Tibial nerve (tissue), 4 donors: ENCODE measurements around the gene COX20. TPM values are rescaled to one million over a fixed set of nuclear protein-coding genes. Genes with fewer than 3 reads are reported as not detected.

Source experiments
- DNase-seq, 2 donors: peaks; one replicate each; pipeline ENCODE4 v3.0.0-alpha.2; 2019; ENCODE audit warnings: low spot score in 2 of 2
- H3K27ac ChIP-seq, 4 donors: fragments of 200-600 bp; sonication (generic) in 3 of 4; one replicate each; pipeline ENCODE4 v1.5.1; 2017 to 2019; ENCODE audit warnings: mild to moderate bottlenecking in 1 of 4
- H3K27me3 ChIP-seq, 2 donors: fragments of 200-600 bp; sonication (generic) in 1 of 2; one replicate each; pipeline versions ENCODE4 v1.5.1 to v1.6.0; 2017 to 2019
- H3K36me3 ChIP-seq, 3 donors: fragments of 200-600 bp; sonication (generic); one replicate each; pipeline ENCODE4 v1.5.1; 2018 to 2019
- H3K4me1 ChIP-seq, 4 donors: fragments of 200-600 bp; sonication (generic) in 3 of 4; one replicate each; pipeline ENCODE4 v1.5.1; 2017 to 2019
- H3K4me3 ChIP-seq, 4 donors: fragments of 200-600 bp; sonication (generic) in 3 of 4; one replicate each; pipeline ENCODE4 v1.5.1; 2017 to 2019; ENCODE audit warnings: mild to moderate bottlenecking in 1 of 4, moderate library complexity in 1 of 4
- H3K9me3 ChIP-seq, 4 donors: fragments of 200-600 bp; sonication (generic) in 3 of 4; one replicate each; pipeline ENCODE4 v1.5.1; 2017 to 2019
- EP300 ChIP-seq, 2 donors: sonication (generic); formaldehyde crosslinking; IDR thresholded peaks; one replicate each; pipeline ENCODE4 v1.6.1; 2017; ENCODE audit warnings: antibody characterized with exemption in 2 of 2, mild to moderate bottlenecking in 1 of 2
- POLR2A ChIP-seq, 2 donors: fragments of 450-650 bp; IDR thresholded peaks; one replicate each; pipeline ENCODE4 v1.6.1; 2017; ENCODE audit warnings: antibody characterized with exemption in 2 of 2, mild to moderate bottlenecking in 2 of 2, moderate library complexity in 2 of 2
- WGBS, 2 donors: methylation state at CpG; one replicate each; pipeline ENCODE4 v1.1.5; 2018; 5-methylcytosine and 5-hydroxymethylcytosine counted together
- total RNA-seq, 4 donors: library from RNA; depleted of rRNA; stranded (reverse); fragments of >200 nt; gene quantifications; one replicate each; pipeline ENCODE4 v1.1.0, GENCODE V29; 2016
- TF ChIP-seq, protein P1 (sequence below), 5 experiments: fragments of 200-600 bp in 3 of 5; fragments of 450-650 bp in 2 of 5; sonication (generic) in 3 of 5; IDR thresholded peaks; one replicate each; pipeline ENCODE4 v1.5.1; 2016 to 2019; ENCODE audit warnings: antibody characterized with exemption in 5 of 5, mild to moderate bottlenecking in 3 of 5, moderate library complexity in 2 of 5

COX20 gene
- total RNA-seq, 4 donors from 2014 or later = 20.2 to 44.4 (median 39.5) TPM

- Histone ChIP-seq H3K4me3 (no peak overlapping the region), H3K27ac (peak overlapping the region in 2 of 4 donors; percentile 99 to 100), H3K36me3 (peaks cover 0 to 33% (median 0%) of the 10 kb centered on the region in 3 donors), H3K27me3 (no peaks in the 10 kb centered on the region), H3K9me3 (no peaks in the 10 kb centered on the region), H3K4me1 (peaks cover 0 to 58% (median 10%) of the 10 kb centered on the region in 4 donors)
- DNase-seq = no peak
- TF ChIP-seq, protein P1, sequence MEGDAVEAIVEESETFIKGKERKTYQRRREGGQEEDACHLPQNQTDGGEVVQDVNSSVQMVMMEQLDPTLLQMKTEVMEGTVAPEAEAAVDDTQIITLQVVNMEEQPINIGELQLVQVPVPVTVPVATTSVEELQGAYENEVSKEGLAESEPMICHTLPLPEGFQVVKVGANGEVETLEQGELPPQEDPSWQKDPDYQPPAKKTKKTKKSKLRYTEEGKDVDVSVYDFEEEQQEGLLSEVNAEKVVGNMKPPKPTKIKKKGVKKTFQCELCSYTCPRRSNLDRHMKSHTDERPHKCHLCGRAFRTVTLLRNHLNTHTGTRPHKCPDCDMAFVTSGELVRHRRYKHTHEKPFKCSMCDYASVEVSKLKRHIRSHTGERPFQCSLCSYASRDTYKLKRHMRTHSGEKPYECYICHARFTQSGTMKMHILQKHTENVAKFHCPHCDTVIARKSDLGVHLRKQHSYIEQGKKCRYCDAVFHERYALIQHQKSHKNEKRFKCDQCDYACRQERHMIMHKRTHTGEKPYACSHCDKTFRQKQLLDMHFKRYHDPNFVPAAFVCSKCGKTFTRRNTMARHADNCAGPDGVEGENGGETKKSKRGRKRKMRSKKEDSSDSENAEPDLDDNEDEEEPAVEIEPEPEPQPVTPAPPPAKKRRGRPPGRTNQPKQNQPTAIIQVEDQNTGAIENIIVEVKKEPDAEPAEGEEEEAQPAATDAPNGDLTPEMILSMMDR (IDR thresholded peaks at IDR 0.05) = no peak
- TF ChIP-seq EP300 (IDR thresholded peaks at IDR 0.05) = peak in 1 of 2 donors; percentile 36
- 81 to 83% methylated on average over 5 of the region's 5 CpGs for WGBS, 2 donors
These were observed 2.3 kb downstream of the COX20 start for GRCh38 chr1:244837597-244838258.

GRCh38 chr1:244839656-244840055 is 4.2 kb downstream of the COX20 start:
- TF ChIP-seq EP300 (IDR thresholded peaks at IDR 0.05) = no peak
- TF ChIP-seq, protein P1 (IDR thresholded peaks at IDR 0.05) = no peak
- no peak for TF ChIP-seq POLR2A (IDR thresholded peaks at IDR 0.05)
- 71 to 79% methylated on average over 2 of the region's 2 CpGs for WGBS, 2 donors
- Histone ChIP-seq H3K27me3 (no peaks in the 10 kb centered on the region), H3K4me3 (no peak overlapping the region), H3K27ac (no peak overlapping the region), H3K36me3 (peaks cover 2 to 52% (median 10%) of the 10 kb centered on the region in 3 donors), H3K9me3 (no peaks in the 10 kb centered on the region), H3K4me1 (peaks cover 0 to 59% (median 10%) of the 10 kb centered on the region in 4 donors)
- no peak for DNase-seq

GRCh38 chr1:244840219-244840794 is 4.8 kb downstream of the COX20 start:
- Histone ChIP-seq H3K27ac (peak overlapping the region in 1 of 4 donors; percentile 41), H3K4me3 (no peak overlapping the region), H3K4me1 (peaks cover 0 to 59% (median 10%) of the 10 kb centered on the region in 4 donors), H3K9me3 (no peaks in the 10 kb centered on the region), H3K36me3 (peaks cover 2 to 59% (median 14%) of the 10 kb centered on the region in 3 donors), H3K27me3 (no peaks in the 10 kb centered on the region)
- DNase-seq = no peak
- TF ChIP-seq EP300 (IDR thresholded peaks at IDR 0.05) = no peak
- TF ChIP-seq, protein P1 (IDR thresholded peaks at IDR 0.05) = no peak
- no peak for TF ChIP-seq POLR2A (IDR thresholded peaks at IDR 0.05)
- WGBS, 2 donors = 57 to 58% methylated on average over 5 of the region's 5 CpGs

DNA sequence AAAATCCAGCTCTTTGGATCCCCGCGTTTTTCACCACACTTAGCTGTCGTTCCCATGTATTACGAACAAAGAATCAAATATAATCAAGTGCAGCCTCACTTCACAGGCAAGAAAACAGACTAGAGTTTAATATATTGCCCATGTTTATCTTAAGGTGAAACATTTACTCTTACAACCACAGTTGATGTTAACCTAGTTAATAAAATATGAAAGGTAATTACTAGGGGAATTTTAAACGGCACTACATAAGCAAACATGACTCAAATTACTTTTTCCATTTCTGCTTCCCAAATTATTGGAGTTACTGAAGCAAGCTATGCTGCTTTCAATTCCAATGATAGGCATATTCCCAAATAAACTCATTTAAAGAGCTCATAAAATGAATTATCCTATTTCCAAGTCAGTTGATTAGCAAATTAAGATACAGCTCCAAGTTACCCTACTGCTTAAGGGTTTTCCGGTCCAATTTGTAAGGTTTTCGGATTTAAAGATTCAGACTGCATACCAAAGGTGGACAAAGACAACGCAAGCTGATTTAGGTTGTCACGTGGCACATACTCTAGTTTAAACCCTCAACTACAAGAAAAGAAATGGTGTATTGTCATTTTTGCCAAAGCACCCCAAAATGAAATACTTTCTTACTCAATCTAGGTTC is 5.9 kb downstream of the COX20 start:
- Histone ChIP-seq H3K9me3 (no peaks in the 10 kb centered on the region), H3K27ac (peak overlapping the region in 1 of 4 donors; percentile 41), H3K4me3 (no peak overlapping the region), H3K36me3 (peaks cover 2 to 70% (median 14%) of the 10 kb centered on the region in 3 donors), H3K27me3 (no peaks in the 10 kb centered on the region), H3K4me1 (peaks cover 0 to 57% (median 9%) of the 10 kb centered on the region in 4 donors)
- no peak for DNase-seq
- TF ChIP-seq EP300 (IDR thresholded peaks at IDR 0.05) = no peak
- TF ChIP-seq, protein P1 (IDR thresholded peaks at IDR 0.05) = no peak
- TF ChIP-seq POLR2A (IDR thresholded peaks at IDR 0.05) = no peak
- WGBS, 2 donors = 82 to 86% methylated on average over 9 of the region's 9 CpGs
